ENCODE data around the gene BPI.
"Not testable (repeated sequence)": the region's sequence is repeated elsewhere in the genome, so short reads cannot be mapped to it uniquely, and the experiment has no call there.

The BPI gene

GRCh38 chr20:38278763-38279162 is 25.2 kb upstream of the BPI start:
- no peak for DNase-seq

- not testable (repeated sequence) for DNase-seq
These were observed 22.6 kb upstream of the BPI start for GRCh38 chr20:38281176-38281915.

GRCh38 chr20:38283236-38283635 is 20.7 kb upstream of the BPI start:
- no peak for DNase-seq

GRCh38 chr20:38284066-38284650 is 19.8 kb upstream of the BPI start:
- DNase-seq = not testable (repeated sequence)

GRCh38 chr20:38284893-38285444 is 19.0 kb upstream of the BPI start:
- DNase-seq = no peak

- no peak for DNase-seq
These were observed 17.1 kb upstream of the BPI start for GRCh38 chr20:38286586-38287531.

- DNase-seq = peak; percentile 70
These were observed 12.8 kb upstream of the BPI start for GRCh38 chr20:38290829-38291814.

GRCh38 chr20:38291966-38292365 is 12.0 kb upstream of the BPI start:
- DNase-seq = no peak

GRCh38 chr20:38293491-38294065 is 10.4 kb upstream of the BPI start:
- DNase-seq = no peak

- DNase-seq = no peak
These were observed 9.8 kb upstream of the BPI start for GRCh38 chr20:38294076-38294591.

- no peak for DNase-seq
These were observed 8.1 kb upstream of the BPI start for GRCh38 chr20:38295811-38296210.

GRCh38 chr20:38296433-38296832 is 7.5 kb upstream of the BPI start:
- no peak for DNase-seq

GRCh38 chr20:38297916-38298674 is 5.9 kb upstream of the BPI start:
- DNase-seq = no peak

- DNase-seq = no peak
These were observed 5.1 kb upstream of the BPI start for GRCh38 chr20:38298768-38299288.

- DNase-seq = no peak
These were observed 4.0 kb upstream of the BPI start for GRCh38 chr20:38299963-38300362.

GRCh38 chr20:38300438-38300837 is 3.5 kb upstream of the BPI start:
- DNase-seq = no peak

GRCh38 chr20:38301309-38301708 is 2.6 kb upstream of the BPI start:
- DNase-seq = no peak

- no peak for DNase-seq
These were observed 1.2 kb upstream of the BPI start for GRCh38 chr20:38302786-38303185.

GRCh38 chr20:38304845-38305447 is 990 bp downstream of the BPI start:
- peak; percentile 41 for DNase-seq

GRCh38 chr20:38305541-38305940 is 1.6 kb downstream of the BPI start:
- no peak for DNase-seq
